Prostate gland (tissue), 2 donors: ENCODE results near the gene TPST2. TPM values are rescaled to one million over a fixed set of nuclear protein-coding genes. Genes with fewer than 3 reads are reported as not detected.

Experiments used
- DNase-seq: peaks from one replicate; pipeline ENCODE4 v3.0.0-alpha.2; 2019; ENCODE audit warnings: low spot score
- H3K27ac ChIP-seq, 2 donors: fragments of 200-600 bp; sonication (generic); 2 replicates each; pipeline ENCODE4 v1.5.1; 2017 to 2019
- H3K27me3 ChIP-seq: fragments of 200-600 bp; sonication (generic); replicated peaks from 2 replicates; pipeline ENCODE4 v1.5.1; 2019; ENCODE audit not compliant: insufficient read depth
- H3K36me3 ChIP-seq, 2 donors: fragments of 200-600 bp; sonication (generic); 1 replicate in 1 of 2; 2 replicates in 1 of 2; pipeline versions ENCODE4 v1.5.1 to v1.8.1; 2017 to 2019
- H3K4me1 ChIP-seq: fragments of 200-600 bp; sonication (generic); replicated peaks from 2 replicates; pipeline ENCODE4 v1.5.1; 2019
- H3K4me3 ChIP-seq, 2 donors: fragments of 200-600 bp; sonication (generic); 2 replicates each; pipeline ENCODE4 v1.5.1; 2017 to 2019
- H3K9me3 ChIP-seq: fragments of 200-600 bp; sonication (generic); 2 replicates; pipeline ENCODE4 v1.5.1; 2017
- CTCF ChIP-seq, 4 experiments: fragments of 200-600 bp in 2 of 4; fragments of 450-650 bp in 2 of 4; sonication (generic) in 2 of 4; IDR thresholded peaks; 1 replicate in 3 of 4; 2 replicates in 1 of 4; pipeline ENCODE4 v1.5.1; 2016 to 2019; ENCODE audit warnings: antibody characterized with exemption in 4 of 4, mild to moderate bottlenecking in 2 of 4, moderate library complexity in 2 of 4
- POLR2A ChIP-seq: fragments of 450-650 bp; IDR thresholded peaks from one replicate; pipeline ENCODE4 v1.6.1; 2016; ENCODE audit warnings: antibody characterized with exemption, mild to moderate bottlenecking
- POLR2AphosphoS5 ChIP-seq: sonication (generic); formaldehyde crosslinking; IDR thresholded peaks from one replicate; pipeline ENCODE4 v1.6.1; 2017; ENCODE audit warnings: antibody characterized with exemption
- WGBS: methylation state at CpG from one replicate; pipeline ENCODE4 v1.1.5; 2018; 5-methylcytosine and 5-hydroxymethylcytosine counted together
- intact Hi-C: fragments of 100-400 bp; cut with DNase I; formaldehyde crosslinking; loops from one replicate; pipeline ENCODE4 v1.14.2; 2022
- total RNA-seq, 2 donors: library from RNA; depleted of rRNA; stranded (reverse); fragments of >200 nt; gene quantifications; one replicate each; pipeline ENCODE4 v1.1.0, GENCODE V29; 2016

TPST2 gene
- total RNA-seq, 2 donors from 2014 or later = 49.4 to 200 TPM

DNA sequence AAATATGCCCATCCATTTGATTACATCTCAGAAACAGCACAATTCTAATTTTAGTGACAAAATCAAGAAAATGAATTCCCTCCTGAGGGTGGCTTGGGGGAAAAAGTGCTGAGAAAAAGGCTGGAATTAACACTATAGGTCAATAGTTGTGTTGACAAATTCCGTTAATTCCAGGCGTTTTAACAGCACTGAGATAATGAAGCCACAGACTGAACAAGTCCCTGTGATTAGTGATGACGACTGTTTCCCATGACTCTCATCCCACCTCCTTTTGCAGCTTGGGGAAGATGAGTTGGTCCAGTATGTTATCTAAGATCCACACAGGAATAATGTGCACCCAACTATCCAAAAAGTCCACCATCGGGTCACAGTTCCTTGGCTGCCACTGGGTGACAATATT, 93.5 kb downstream of the TPST2 start:
- Histone ChIP-seq H3K4me1 (no peaks in the 10 kb centered on the region), H3K4me3 (no peak overlapping the region), H3K36me3 (peaks cover 20 to 25% of the 10 kb centered on the region in 2 donors), H3K9me3 (no peaks in the 10 kb centered on the region), H3K27ac (no peak overlapping the region), H3K27me3 (no peaks in the 10 kb centered on the region)
- WGBS = 85% methylated on average over 4 of the region's 4 CpGs
- no peak for TF ChIP-seq POLR2AphosphoS5
- no peak for TF ChIP-seq CTCF (IDR thresholded peaks at IDR 0.05)
- TF ChIP-seq POLR2A = no peak
- no peak for DNase-seq
- intact Hi-C loops = no loop called here

GRCh38 chr22:26494506-26494905, 95.4 kb downstream of the TPST2 start:
- Histone ChIP-seq H3K27ac (no peak overlapping the region), H3K4me3 (no peak overlapping the region), H3K27me3 (no peaks in the 10 kb centered on the region), H3K9me3 (no peaks in the 10 kb centered on the region), H3K4me1 (no peaks in the 10 kb centered on the region), H3K36me3 (peaks cover 19 to 20% of the 10 kb centered on the region in 2 donors)
- intact Hi-C loops = no loop called here
- no peak for TF ChIP-seq POLR2AphosphoS5
- no peak for TF ChIP-seq CTCF (IDR thresholded peaks at IDR 0.05)
- TF ChIP-seq POLR2A = no peak
- DNase-seq = no peak

DNA sequence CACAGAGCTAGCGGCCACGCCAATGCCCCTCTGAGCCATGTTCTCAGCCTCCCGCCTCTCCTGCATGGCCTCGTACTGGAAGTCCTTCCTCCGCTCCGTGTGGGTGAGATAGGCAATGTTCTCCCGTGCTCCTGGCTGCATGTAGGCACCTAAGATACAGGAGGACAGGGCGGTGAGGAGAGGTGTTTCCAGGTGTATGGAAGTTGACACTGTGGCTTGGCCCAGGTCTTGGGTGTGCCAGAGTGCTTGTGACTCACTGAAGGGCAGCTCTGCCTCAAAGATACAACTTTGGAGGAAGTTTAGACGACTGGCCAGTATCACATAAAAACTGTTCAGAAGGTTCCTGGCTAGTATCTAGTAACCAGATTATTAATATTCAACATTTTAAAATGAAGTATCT, 97.7 kb downstream of the TPST2 start:
- no peak for TF ChIP-seq POLR2A
- TF ChIP-seq POLR2AphosphoS5 = no peak
- TF ChIP-seq CTCF (IDR thresholded peaks at IDR 0.05) = no peak
- no peak for DNase-seq
- H3K27me3 ChIP-seq = no peaks in the 10 kb centered on the region
- H3K27ac ChIP-seq = no peak overlapping the region
- H3K36me3 ChIP-seq = peaks cover 10 to 17% of the 10 kb centered on the region in 2 donors
- WGBS = 89% methylated on average over 9 of the region's 9 CpGs
- intact Hi-C loops = no loop called here
- no peak overlapping the region for H3K4me3 ChIP-seq
- no peaks in the 10 kb centered on the region for H3K9me3 ChIP-seq
- no peaks in the 10 kb centered on the region for H3K4me1 ChIP-seq

DNA sequence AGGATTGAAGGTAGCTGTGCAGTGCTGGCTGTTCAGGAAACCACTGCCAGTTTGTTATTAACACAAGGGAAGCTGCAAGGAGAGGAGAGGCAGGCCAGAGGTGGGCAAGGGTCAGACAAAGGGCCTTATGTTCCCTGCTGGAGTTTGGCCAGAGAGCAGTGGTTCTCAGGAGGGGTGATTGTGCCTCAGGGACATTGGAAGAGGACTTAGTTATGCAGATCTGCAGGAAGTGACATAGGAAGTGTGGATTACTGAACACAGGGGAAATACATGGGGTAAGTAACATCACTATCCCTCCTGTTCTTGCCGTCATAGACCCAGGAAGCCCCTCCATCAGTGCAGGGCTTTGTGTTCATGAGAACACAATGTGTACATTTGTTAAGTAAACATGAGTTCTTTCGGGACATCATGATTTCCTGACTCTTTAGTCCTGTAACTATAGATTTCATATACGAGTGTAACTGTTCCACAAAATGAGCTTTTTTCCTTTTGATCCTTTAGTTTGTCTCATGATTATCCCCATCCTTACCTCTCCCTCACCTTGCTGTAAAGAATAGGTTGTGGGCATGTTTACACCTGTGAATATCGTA, 100.4 kb downstream of the TPST2 start:
- Histone ChIP-seq H3K4me1 (peaks cover under 1% of the 10 kb centered on the region), H3K27ac (no peak overlapping the region), H3K9me3 (no peaks in the 10 kb centered on the region), H3K4me3 (no peak overlapping the region), H3K36me3 (peaks cover 0 to 12% of the 10 kb centered on the region in 2 donors), H3K27me3 (no peaks in the 10 kb centered on the region)
- intact Hi-C loops = no loop called here
- WGBS = 47% methylated on average over 4 of the region's 4 CpGs
- TF ChIP-seq POLR2AphosphoS5 = no peak
- no peak for TF ChIP-seq CTCF (IDR thresholded peaks at IDR 0.05)
- no peak for TF ChIP-seq POLR2A
- no peak for DNase-seq

GRCh38 chr22:26487996-26488395, 101.9 kb downstream of the TPST2 start:
- no peaks in the 10 kb centered on the region for H3K9me3 ChIP-seq
- H3K27me3 ChIP-seq = no peaks in the 10 kb centered on the region
- DNase-seq = no peak
- no peak overlapping the region for H3K27ac ChIP-seq
- peaks cover 0 to 12% of the 10 kb centered on the region in 2 donors for H3K36me3 ChIP-seq
- H3K4me3 ChIP-seq = no peak overlapping the region
- 43% methylated on average over 3 of the region's 3 CpGs for WGBS
- TF ChIP-seq POLR2AphosphoS5 = no peak
- no peak for TF ChIP-seq POLR2A
- no peak for TF ChIP-seq CTCF (IDR thresholded peaks at IDR 0.05)
- intact Hi-C loops = no loop called here
- peaks cover 7% of the 10 kb centered on the region for H3K4me1 ChIP-seq
